ENCODE data around the gene NACC2.
"Not testable (repeated sequence)": the region's sequence is repeated elsewhere in the genome, so short reads cannot be mapped to it uniquely, and the experiment has no call there.

The NACC2 gene

GRCh38 chr9:136109351-136110081 lies 14.4 kb upstream of the NACC2 start:
- peak; percentile 97 for DNase-seq

GRCh38 chr9:136108648-136109266 lies 13.7 kb upstream of the NACC2 start:
- DNase-seq, result no peak

- no peak for DNase-seq
These were observed 13.0 kb upstream of the NACC2 start for GRCh38 chr9:136107953-136108647.

GRCh38 chr9:136107155-136107952 lies 12.3 kb upstream of the NACC2 start:
- DNase-seq, result peak; percentile 71

- no peak for DNase-seq
These were observed 10.5 kb upstream of the NACC2 start for GRCh38 chr9:136105398-136106135.

GRCh38 chr9:136104916-136105315 lies 9.8 kb upstream of the NACC2 start:
- DNase-seq, result no peak

GRCh38 chr9:136104488-136104800 lies 9.4 kb upstream of the NACC2 start:
- no peak for DNase-seq

- DNase-seq, result no peak
These were observed 8.8 kb upstream of the NACC2 start for GRCh38 chr9:136103651-136104487.

- DNase-seq, result not testable (repeated sequence)
These were observed 6.6 kb upstream of the NACC2 start for GRCh38 chr9:136101615-136102074.

GRCh38 chr9:136100700-136101614 lies 5.9 kb upstream of the NACC2 start:
- DNase-seq, result no peak

GRCh38 chr9:136099542-136099941 lies 4.5 kb upstream of the NACC2 start:
- DNase-seq, result no peak

GRCh38 chr9:136098844-136099243 lies 3.8 kb upstream of the NACC2 start:
- peak; percentile 31 for DNase-seq

- DNase-seq, result no peak
These were observed 3.1 kb upstream of the NACC2 start for GRCh38 chr9:136098210-136098609.

- DNase-seq, result no peak
These were observed 1.5 kb upstream of the NACC2 start for GRCh38 chr9:136096505-136097001.

GRCh38 chr9:136093995-136094881 lies 851 bp downstream of the NACC2 start:
- peak; percentile 61 for DNase-seq

GRCh38 chr9:136093346-136093986 lies 1.6 kb downstream of the NACC2 start:
- DNase-seq, result no peak

GRCh38 chr9:136092741-136093140 lies 2.3 kb downstream of the NACC2 start:
- DNase-seq, result no peak

GRCh38 chr9:136092353-136092650 lies 2.8 kb downstream of the NACC2 start:
- no peak for DNase-seq

Data from CD4-positive, alpha-beta T cell treated with Interleukin-17A for 4 hours (primary cell).